GM10248 (cell line): ENCODE data around the gene EXOC3L2.
"Not testable (repeated sequence)": the region's sequence is repeated elsewhere in the genome, so short reads cannot be mapped to it uniquely, and the experiment has no call there.

Experiments used
- CTCF ChIA-PET: fragments of 300-600 bp; sonication (Branson Sonifier 250); formaldehyde crosslinking; extraction: SDS; loops from one replicate; lab custom pipeline; 2021; ENCODE audit warnings: antibody characterized with exemption; lab: Yijun Ruan, JAX
- POLR2A ChIA-PET: fragments of 350-650 bp; sonication (Branson Sonifier 250); formaldehyde crosslinking; extraction: SDS; loops from one replicate; lab custom pipeline; 2020; ENCODE audit warnings: antibody characterized with exemption; lab: Yijun Ruan, JAX
- DNase-seq: peaks from one replicate; pipeline ENCODE4 v3.0.0; 2012; ENCODE audit errors: extremely low spot score
- TF ChIP-seq, protein P1 (sequence below): IDR thresholded peaks from 2 replicates; pipeline ENCODE4 v1.5.1; 2012; ENCODE audit warnings: mild to moderate bottlenecking, low read depth; ENCODE audit errors: extremely low read depth, missing control alignments, control extremely low read depth

Gene EXOC3L2

GRCh38 chr19:45271735-45272108 lies 26.5 kb upstream of the EXOC3L2 start:
- POLR2A ChIA-PET: no interaction called here
- CTCF ChIA-PET: interaction anchor here (1.0 kb wide), 1 partner anchor 10 kb away, joined by 3 read pairs; no protein-coding TSS in a partner anchor
- TF ChIP-seq, protein P1, sequence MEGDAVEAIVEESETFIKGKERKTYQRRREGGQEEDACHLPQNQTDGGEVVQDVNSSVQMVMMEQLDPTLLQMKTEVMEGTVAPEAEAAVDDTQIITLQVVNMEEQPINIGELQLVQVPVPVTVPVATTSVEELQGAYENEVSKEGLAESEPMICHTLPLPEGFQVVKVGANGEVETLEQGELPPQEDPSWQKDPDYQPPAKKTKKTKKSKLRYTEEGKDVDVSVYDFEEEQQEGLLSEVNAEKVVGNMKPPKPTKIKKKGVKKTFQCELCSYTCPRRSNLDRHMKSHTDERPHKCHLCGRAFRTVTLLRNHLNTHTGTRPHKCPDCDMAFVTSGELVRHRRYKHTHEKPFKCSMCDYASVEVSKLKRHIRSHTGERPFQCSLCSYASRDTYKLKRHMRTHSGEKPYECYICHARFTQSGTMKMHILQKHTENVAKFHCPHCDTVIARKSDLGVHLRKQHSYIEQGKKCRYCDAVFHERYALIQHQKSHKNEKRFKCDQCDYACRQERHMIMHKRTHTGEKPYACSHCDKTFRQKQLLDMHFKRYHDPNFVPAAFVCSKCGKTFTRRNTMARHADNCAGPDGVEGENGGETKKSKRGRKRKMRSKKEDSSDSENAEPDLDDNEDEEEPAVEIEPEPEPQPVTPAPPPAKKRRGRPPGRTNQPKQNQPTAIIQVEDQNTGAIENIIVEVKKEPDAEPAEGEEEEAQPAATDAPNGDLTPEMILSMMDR: no peak
- DNase-seq: no peak

GRCh38 chr19:45271098-45271734 lies 26.0 kb upstream of the EXOC3L2 start:
- CTCF ChIA-PET: interaction anchor here (1.0 kb wide), 1 partner anchor 10 kb away, joined by 3 read pairs; no protein-coding TSS in a partner anchor
- no peak for DNase-seq
- POLR2A ChIA-PET: no interaction called here
- TF ChIP-seq, protein P1: no peak

GRCh38 chr19:45269939-45270338 lies 24.7 kb upstream of the EXOC3L2 start:
- CTCF ChIA-PET, POLR2A ChIA-PET, DNase-seq: not testable (repeated sequence)

GRCh38 chr19:45267296-45267695 lies 22.1 kb upstream of the EXOC3L2 start:
- POLR2A ChIA-PET: interaction anchor here (0.5 to 0.6 kb wide), 2 partner anchors 18 to 575 kb away, joined by 3 to 7 read pairs; no protein-coding TSS in a partner anchor
- DNase-seq: no peak
- TF ChIP-seq, protein P1: no peak
- CTCF ChIA-PET: interaction anchor here (0.7 kb wide), 1 partner anchor 13 kb away, joined by 4 read pairs; no protein-coding TSS in a partner anchor

DNA sequence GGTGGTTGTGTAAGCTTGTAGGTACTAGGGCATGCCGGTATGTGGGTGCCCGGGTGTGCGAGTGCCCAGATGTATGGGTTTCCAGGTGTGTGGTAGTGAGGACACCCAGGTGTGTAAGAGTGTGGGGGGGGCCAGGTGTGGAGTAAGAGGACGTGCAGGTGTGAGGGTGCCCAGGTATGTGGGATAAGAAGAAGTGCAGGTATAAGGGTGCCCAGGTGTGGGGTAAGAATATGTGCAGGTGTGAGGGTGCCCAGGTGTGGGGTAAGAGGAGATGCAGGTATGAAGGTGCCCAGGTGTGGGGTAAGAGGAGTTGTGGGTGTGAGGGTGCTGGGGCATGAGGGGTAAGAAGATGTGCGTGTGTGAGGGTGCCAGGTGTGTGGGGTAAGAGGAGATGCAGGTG lies 20.2 kb upstream of the EXOC3L2 start:
- ChIA-PET POLR2A (no interaction called here), CTCF (interaction anchor here (1.4 kb wide), 1 partner anchor 9 kb away, joined by 4 read pairs; no protein-coding TSS in a partner anchor)
- TF ChIP-seq, protein P1: no peak
- DNase-seq: no peak

GRCh38 chr19:45264781-45265317 lies 19.6 kb upstream of the EXOC3L2 start:
- TF ChIP-seq, protein P1: no peak
- POLR2A ChIA-PET: no interaction called here
- CTCF ChIA-PET: interaction anchor here (1.4 kb wide), 1 partner anchor 10 kb away, joined by 4 read pairs; no protein-coding TSS in a partner anchor
- no peak for DNase-seq

GRCh38 chr19:45263013-45263412 lies 17.8 kb upstream of the EXOC3L2 start:
- POLR2A ChIA-PET: no interaction called here
- TF ChIP-seq, protein P1: no peak
- no peak for DNase-seq
- CTCF ChIA-PET: interaction anchor here (1.2 kb wide), 1 partner anchor 43 kb away, joined by 3 read pairs; no protein-coding TSS in a partner anchor
